Fibroblast of mammary gland (primary cell): ENCODE data around the gene UQCC2.

ENCODE experiments used
- DNase-seq: peaks from one replicate; pipeline ENCODE4 v3.0.0-alpha.2; 2010; ENCODE audit warnings: low read depth
- H3K4me3 ChIP-seq: 2 replicates; pipeline ENCODE4 v1.5.1; 2011; ENCODE audit warnings: low read depth, mild to moderate bottlenecking, low read length, moderate library complexity; ENCODE audit not compliant: control insufficient read depth
- TF ChIP-seq, protein P1 (sequence below): conservative IDR thresholded peaks from 2 replicates; pipeline ENCODE4 v1.5.1; 2011; ENCODE audit warnings: low read depth, low read length, inconsistent platforms; ENCODE audit not compliant: control insufficient read depth, insufficient read depth

UQCC2 gene

DNA sequence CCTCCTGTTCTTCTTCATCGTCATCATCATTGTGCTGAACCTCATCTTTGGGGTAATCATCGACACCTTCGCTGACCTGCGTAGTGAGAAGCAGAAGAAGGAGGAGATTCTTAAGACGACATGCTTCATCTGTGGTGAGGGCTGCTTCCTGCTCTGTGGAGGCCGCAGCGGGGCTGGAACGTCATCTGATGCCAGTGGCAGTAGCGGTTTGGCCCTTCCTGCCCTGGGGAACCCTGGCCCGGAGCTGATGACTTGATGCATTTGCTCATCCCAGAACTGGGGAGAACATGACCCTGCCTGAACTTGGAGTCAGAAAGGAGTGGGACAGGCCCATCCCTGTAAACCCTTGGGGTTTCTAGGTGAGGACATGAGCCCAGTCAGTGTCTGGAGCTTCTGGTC lies 18.7 kb downstream of the UQCC2 start:
- DNase-seq: peak; percentile 26
- TF ChIP-seq, protein P1, sequence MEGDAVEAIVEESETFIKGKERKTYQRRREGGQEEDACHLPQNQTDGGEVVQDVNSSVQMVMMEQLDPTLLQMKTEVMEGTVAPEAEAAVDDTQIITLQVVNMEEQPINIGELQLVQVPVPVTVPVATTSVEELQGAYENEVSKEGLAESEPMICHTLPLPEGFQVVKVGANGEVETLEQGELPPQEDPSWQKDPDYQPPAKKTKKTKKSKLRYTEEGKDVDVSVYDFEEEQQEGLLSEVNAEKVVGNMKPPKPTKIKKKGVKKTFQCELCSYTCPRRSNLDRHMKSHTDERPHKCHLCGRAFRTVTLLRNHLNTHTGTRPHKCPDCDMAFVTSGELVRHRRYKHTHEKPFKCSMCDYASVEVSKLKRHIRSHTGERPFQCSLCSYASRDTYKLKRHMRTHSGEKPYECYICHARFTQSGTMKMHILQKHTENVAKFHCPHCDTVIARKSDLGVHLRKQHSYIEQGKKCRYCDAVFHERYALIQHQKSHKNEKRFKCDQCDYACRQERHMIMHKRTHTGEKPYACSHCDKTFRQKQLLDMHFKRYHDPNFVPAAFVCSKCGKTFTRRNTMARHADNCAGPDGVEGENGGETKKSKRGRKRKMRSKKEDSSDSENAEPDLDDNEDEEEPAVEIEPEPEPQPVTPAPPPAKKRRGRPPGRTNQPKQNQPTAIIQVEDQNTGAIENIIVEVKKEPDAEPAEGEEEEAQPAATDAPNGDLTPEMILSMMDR: no peak
- no peak overlapping the region for H3K4me3 ChIP-seq

GRCh38 chr6:33692078-33692759 lies 19.3 kb downstream of the UQCC2 start:
- TF ChIP-seq, protein P1: no peak
- no peak for DNase-seq
- H3K4me3 ChIP-seq: no peak overlapping the region

DNA sequence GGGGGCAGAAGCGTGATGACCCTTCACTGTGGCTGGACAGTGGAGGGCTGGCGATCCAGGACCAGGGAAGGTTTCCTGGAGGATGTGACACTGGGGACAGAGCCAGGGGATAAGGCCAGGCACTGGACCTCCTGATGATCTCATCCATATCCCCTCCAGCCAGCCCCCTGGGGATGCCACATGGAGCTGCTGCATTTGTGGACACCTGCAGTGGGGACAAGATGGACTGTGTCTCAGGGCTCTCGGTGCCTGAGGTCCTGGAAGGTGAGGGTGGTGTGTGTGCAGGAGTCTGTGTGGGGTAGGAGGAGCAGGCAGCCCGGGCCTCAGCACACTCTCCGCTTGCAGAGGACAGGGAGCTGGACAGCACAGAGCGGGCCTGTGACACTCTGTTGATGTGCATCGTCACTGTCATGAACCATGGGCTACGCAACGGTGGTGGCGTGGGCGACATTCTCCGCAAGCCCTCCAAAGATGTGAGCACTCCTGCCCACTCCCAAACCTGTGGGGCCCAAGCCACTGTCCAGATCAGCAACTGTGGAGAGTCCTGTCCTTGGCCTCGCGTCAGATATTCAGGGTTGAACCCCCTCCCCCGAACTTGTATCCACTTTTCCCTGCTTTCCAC lies 19.9 kb downstream of the UQCC2 start:
- H3K4me3 ChIP-seq: no peak overlapping the region
- TF ChIP-seq, protein P1: no peak
- DNase-seq: no peak

GRCh38 chr6:33690766-33691165 lies 20.7 kb downstream of the UQCC2 start:
- H3K4me3 ChIP-seq: no peak overlapping the region
- TF ChIP-seq, protein P1: no peak
- DNase-seq: no peak

DNA sequence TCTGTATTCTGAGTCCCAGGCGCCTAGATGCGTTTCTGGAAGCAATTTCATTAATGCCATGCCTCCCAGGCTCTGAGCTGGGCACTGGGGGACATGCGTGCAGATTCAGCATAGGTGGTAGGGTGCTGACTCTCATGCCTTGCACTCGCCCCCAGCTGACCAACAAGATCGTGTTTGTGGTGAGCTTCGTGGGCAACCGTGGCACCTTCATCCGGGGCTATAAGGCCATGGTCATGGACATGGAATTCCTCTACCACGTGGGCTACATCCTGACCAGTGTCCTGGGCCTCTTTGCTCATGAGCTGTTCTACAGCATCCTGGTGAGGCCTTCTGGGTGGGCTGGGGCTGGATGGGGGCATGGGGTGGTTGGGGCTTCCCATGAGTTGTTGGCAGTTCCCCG lies 21.6 kb downstream of the UQCC2 start:
- TF ChIP-seq, protein P1: no peak
- no peak for DNase-seq

GRCh38 chr6:33689148-33689494 lies 22.4 kb downstream of the UQCC2 start:
- H3K4me3 ChIP-seq: no peak overlapping the region
- TF ChIP-seq, protein P1: no peak
- DNase-seq: no peak

More for the DNA sequence above, 21.6 kb downstream of the UQCC2 start:
- no peak overlapping the region for H3K4me3 ChIP-seq
